ENCODE results near the gene PFN4.

GRCh38 chr2:24121066-24121465 is 2.1 kb downstream of the PFN4 start:
- TF ChIP-seq EZH2 (IDR thresholded peaks at IDR 0.05; ENCODE audit: insufficient read depth, poor library complexity, severe bottlenecking) (no peak), EZH2phosphoT487 (IDR thresholded peaks at IDR 0.05; ENCODE audit: insufficient read depth, low read depth) (no peak)

Data from GM23248 (cell line).